Panc1 (cell line): ENCODE data around the gene TMEM52.

Experiments used
- POLR2AphosphoS5 ChIP-seq: IDR thresholded peaks from 2 replicates; pipeline ENCODE4 v1.6.1; 2012; ENCODE audit warnings: mild to moderate bottlenecking, low read depth, low read length, moderate library complexity
- REST ChIP-seq, 2 experiments: IDR thresholded peaks; 2 replicates each; pipeline ENCODE4 v1.6.1; 2011 to 2012; ENCODE audit warnings: low read depth in 2 of 2, control low read depth in 1 of 2, low read length in 1 of 2, mild to moderate bottlenecking in 1 of 2, moderate library complexity in 1 of 2; ENCODE audit not compliant: insufficient read depth in 1 of 2
- SIN3A ChIP-seq: IDR thresholded peaks from 2 replicates; pipeline ENCODE4 v1.6.1; 2012; ENCODE audit warnings: low read depth, mild to moderate bottlenecking, low read length, moderate library complexity, borderline replicate concordance; ENCODE audit not compliant: insufficient read depth
- TF ChIP-seq, protein P1 (sequence below): fragments of 450-650 bp; IDR thresholded peaks from 2 replicates; pipeline ENCODE4 v1.5.1; 2017; ENCODE audit warnings: mild to moderate bottlenecking

GRCh38 chr1:1911350-1912041 lies 7.6 kb downstream of the TMEM52 start:
- TF ChIP-seq, protein P1, sequence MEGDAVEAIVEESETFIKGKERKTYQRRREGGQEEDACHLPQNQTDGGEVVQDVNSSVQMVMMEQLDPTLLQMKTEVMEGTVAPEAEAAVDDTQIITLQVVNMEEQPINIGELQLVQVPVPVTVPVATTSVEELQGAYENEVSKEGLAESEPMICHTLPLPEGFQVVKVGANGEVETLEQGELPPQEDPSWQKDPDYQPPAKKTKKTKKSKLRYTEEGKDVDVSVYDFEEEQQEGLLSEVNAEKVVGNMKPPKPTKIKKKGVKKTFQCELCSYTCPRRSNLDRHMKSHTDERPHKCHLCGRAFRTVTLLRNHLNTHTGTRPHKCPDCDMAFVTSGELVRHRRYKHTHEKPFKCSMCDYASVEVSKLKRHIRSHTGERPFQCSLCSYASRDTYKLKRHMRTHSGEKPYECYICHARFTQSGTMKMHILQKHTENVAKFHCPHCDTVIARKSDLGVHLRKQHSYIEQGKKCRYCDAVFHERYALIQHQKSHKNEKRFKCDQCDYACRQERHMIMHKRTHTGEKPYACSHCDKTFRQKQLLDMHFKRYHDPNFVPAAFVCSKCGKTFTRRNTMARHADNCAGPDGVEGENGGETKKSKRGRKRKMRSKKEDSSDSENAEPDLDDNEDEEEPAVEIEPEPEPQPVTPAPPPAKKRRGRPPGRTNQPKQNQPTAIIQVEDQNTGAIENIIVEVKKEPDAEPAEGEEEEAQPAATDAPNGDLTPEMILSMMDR = no peak
- TF ChIP-seq POLR2AphosphoS5 (no peak), REST (IDR thresholded peaks at IDR 0.05; ENCODE audit: insufficient read depth in 1 of 2, low read depth in 2 of 2, low read length in 1 of 2) (no peak), SIN3A (no peak)
